Measurements from ENCODE around the gene SPP1.

GRCh38 chr4:87982036-87982435 is 6.5 kb downstream of the SPP1 start:
- TF ChIP-seq TAF1 (IDR thresholded peaks at IDR 0.05; ENCODE audit: borderline replicate concordance, insufficient read depth, low read length): no peak
- TF ChIP-seq POLR2AphosphoS5 (IDR thresholded peaks at IDR 0.05; ENCODE audit: low read depth, low read length): no peak
